Spleen (tissue), 7 donors: ENCODE results near the gene VPS8.

Experiments
- CTCF ChIP-seq, 11 experiments: fragments of 200-600 bp in 7 of 11; fragments of 450-650 bp in 4 of 11; sonication (generic) in 4 of 11; IDR thresholded peaks in 8 of 11; conservative IDR thresholded peaks in 3 of 11; 1 replicate in 7 of 11; 2 replicates in 4 of 11; pipeline versions ENCODE4 v1.4.0 to v1.8.0; 2016 to 2021; ENCODE audit warnings: antibody characterized with exemption in 11 of 11, inconsistent platforms in 4 of 11, mild to moderate bottlenecking in 1 of 11
- POLR2A ChIP-seq, 3 donors: fragments of 450-650 bp; IDR thresholded peaks; one replicate each; pipeline ENCODE4 v1.5.1; 2017; ENCODE audit warnings: antibody characterized with exemption in 3 of 3, mild to moderate bottlenecking in 1 of 3
- POLR2AphosphoS5 ChIP-seq, 3 donors: sonication (generic); formaldehyde crosslinking; IDR thresholded peaks; one replicate each; pipeline ENCODE4 v1.5.1; 2017; ENCODE audit warnings: antibody characterized with exemption in 3 of 3
- donor health status: DM: no; HTN: no; CAD: no; lungs with moderate emphysema.
- donor health status: DM: no; HTN: no; CAD: no.
- donor health status: DM: no; HTN: no; CAD: no.

DNA sequence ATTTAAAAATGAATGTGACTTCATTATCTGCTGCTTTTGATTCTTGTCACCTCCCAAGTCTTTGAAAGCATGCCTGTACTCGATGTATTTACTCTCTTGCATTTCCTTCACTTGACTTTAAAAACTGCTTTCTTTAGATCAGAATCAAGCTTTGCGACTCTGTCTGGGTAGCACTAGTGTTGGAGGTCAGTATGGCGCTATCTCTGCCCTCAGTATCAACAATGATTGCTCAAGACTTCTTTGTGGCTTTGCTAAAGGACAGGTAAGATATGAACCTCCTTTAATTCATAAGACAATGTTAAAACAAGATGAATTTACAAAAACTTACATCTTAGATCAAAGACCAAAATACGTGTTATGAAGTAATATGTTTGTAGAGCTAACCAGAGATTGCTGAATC is 37.0 kb downstream of the VPS8 start:
- TF ChIP-seq CTCF (IDR thresholded peaks at IDR 0.05 in 8 of 11, conservative IDR thresholded peaks at IDR 0.05 in 3 of 11) (no peak), POLR2A (IDR thresholded peaks at IDR 0.05) (no peak), POLR2AphosphoS5 (IDR thresholded peaks at IDR 0.05) (no peak)
